ENCODE results near the gene SMCO4.
"Not testable (repeated sequence)": the region's sequence is repeated elsewhere in the genome, so short reads cannot be mapped to it uniquely, and the experiment has no call there.

SMCO4 gene

GRCh38 chr11:93559681-93560080 is 16.5 kb upstream of the SMCO4 start:
- no peak for DNase-seq

- DNase-seq, result no peak
Measured at GRCh38 chr11:93552874-93553273, 9.7 kb upstream of the SMCO4 start.

GRCh38 chr11:93549976-93550375 is 6.8 kb upstream of the SMCO4 start:
- DNase-seq, result no peak

- no peak for DNase-seq
Measured at GRCh38 chr11:93548679-93549319, 5.6 kb upstream of the SMCO4 start.

- DNase-seq, result no peak
Measured at GRCh38 chr11:93547773-93548172, 4.6 kb upstream of the SMCO4 start.

- DNase-seq, result no peak
Measured at GRCh38 chr11:93547028-93547427, 3.8 kb upstream of the SMCO4 start.

GRCh38 chr11:93545566-93545965 is 2.4 kb upstream of the SMCO4 start:
- DNase-seq, result no peak

- DNase-seq, result peak; percentile 42 to 53
Measured at GRCh38 chr11:93542811-93543229, 371 bp downstream of the SMCO4 start.

GRCh38 chr11:93541884-93542810 is 1.0 kb downstream of the SMCO4 start:
- DNase-seq, result peak; percentile 55 to 64

GRCh38 chr11:93540896-93541553 is 2.2 kb downstream of the SMCO4 start:
- DNase-seq, result no peak

GRCh38 chr11:93540337-93540736 is 2.9 kb downstream of the SMCO4 start:
- no peak for DNase-seq

- DNase-seq, result no peak
Measured at GRCh38 chr11:93537767-93538261, 5.4 kb downstream of the SMCO4 start.

GRCh38 chr11:93537049-93537448 is 6.1 kb downstream of the SMCO4 start:
- DNase-seq, result no peak

- no peak for DNase-seq
Measured at GRCh38 chr11:93536101-93536861, 6.9 kb downstream of the SMCO4 start.

- not testable (repeated sequence) for DNase-seq
Measured at GRCh38 chr11:93535578-93535977, 7.6 kb downstream of the SMCO4 start.

- DNase-seq, result no peak
Measured at GRCh38 chr11:93532806-93533205, 10.4 kb downstream of the SMCO4 start.

GRCh38 chr11:93532281-93532789 is 10.9 kb downstream of the SMCO4 start:
- peak; percentile 43 to 57 for DNase-seq

- no peak for DNase-seq
Measured at GRCh38 chr11:93530468-93530826, 12.7 kb downstream of the SMCO4 start.

- no peak for DNase-seq
Measured at GRCh38 chr11:93529707-93530467, 13.3 kb downstream of the SMCO4 start.

GRCh38 chr11:93528757-93529645 is 14.2 kb downstream of the SMCO4 start:
- DNase-seq, result no peak

GRCh38 chr11:93528252-93528651 is 14.9 kb downstream of the SMCO4 start:
- no peak for DNase-seq

Measured in activated T-cell treated with anti-CD3 and anti-CD28 coated beads, Interleukin-2, amount 50 U/mL, for 48 hours (primary cell).